HG03135 (cell line): Measurements from ENCODE around the gene BAIAP3.
"Not testable (repeated sequence)": the region's sequence is repeated elsewhere in the genome, so short reads cannot be mapped to it uniquely, and the experiment has no call there.

Source experiments
- ATAC-seq: cut with Tn5 transposase; IDR thresholded peaks from one replicate; pipeline ENCODE4 v1.9.1; 2021; ENCODE audit warnings: mild to moderate bottlenecking, moderate library complexity; ENCODE audit not compliant: unreplicated experiment

BAIAP3 gene, protein sequence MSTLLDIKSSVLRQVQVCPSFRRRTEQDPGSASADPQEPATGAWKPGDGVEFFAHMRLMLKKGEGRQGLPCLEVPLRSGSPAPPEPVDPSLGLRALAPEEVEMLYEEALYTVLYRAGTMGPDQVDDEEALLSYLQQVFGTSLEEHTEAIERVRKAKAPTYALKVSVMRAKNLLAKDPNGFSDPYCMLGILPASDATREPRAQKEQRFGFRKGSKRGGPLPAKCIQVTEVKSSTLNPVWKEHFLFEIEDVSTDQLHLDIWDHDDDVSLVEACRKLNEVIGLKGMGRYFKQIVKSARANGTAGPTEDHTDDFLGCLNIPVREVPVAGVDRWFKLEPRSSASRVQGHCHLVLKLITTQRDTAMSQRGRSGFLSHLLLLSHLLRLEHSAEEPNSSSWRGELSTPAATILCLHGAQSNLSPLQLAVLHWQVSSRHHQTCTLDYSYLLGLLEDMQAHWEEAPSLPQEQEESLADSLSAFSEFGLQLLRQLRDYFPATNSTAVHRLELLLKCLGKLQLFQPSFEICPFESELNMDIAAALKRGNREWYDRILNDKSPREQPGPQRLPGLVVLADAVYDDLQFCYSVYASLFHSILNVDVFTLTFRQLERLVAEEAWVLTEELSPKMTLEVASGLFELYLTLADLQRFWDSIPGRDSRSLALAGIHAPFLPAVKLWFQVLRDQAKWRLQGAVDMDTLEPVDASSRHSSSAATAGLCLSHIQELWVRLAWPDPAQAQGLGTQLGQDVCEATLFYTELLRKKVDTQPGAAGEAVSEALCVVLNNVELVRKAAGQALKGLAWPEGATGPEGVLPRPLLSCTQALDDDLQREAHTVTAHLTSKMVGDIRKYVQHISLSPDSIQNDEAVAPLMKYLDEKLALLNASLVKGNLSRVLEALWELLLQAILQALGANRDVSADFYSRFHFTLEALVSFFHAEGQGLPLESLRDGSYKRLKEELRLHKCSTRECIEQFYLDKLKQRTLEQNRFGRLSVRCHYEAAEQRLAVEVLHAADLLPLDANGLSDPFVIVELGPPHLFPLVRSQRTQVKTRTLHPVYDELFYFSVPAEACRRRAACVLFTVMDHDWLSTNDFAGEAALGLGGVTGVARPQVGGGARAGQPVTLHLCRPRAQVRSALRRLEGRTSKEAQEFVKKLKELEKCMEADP

DNA sequence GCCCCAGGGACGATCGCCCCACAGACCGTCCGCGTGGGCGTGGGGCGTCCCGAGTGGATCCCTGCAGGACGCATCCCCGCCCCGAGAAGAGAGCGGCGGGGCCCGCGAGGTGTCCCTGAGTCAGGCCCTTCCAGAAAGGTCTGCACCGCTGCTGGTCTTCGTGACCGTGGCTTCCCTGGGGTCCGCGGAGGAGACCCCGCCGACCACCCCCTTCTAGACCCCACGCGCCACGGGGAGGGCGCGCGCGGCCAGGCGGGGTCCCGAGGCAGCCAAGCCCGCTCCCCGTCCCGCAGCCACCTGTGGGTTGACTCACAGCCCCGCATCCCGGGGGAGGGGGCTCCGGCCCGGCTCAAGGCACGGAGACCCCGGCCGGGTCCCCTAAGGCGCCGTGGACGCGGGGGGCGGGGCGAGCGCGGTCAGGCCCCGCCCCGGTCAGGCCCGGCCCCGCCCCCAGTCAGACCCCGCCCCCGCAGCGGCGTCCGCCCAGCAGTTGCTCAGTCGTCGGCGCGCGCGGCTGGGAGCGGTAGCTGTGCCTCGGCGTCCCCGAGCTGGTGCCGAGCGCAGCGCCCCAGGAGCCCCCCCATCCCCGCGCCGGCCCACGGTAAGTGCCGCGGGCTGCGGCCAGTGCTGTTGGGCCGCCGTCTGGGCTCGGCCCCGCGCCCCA is at the start of gene BAIAP3:
BAIAP3 (plus strand) TSS at position 497 of the 664 bp plus-strand sequence. CDS start 4,905 bp downstream, outside the sequence.
- no peak for ATAC-seq

DNA sequence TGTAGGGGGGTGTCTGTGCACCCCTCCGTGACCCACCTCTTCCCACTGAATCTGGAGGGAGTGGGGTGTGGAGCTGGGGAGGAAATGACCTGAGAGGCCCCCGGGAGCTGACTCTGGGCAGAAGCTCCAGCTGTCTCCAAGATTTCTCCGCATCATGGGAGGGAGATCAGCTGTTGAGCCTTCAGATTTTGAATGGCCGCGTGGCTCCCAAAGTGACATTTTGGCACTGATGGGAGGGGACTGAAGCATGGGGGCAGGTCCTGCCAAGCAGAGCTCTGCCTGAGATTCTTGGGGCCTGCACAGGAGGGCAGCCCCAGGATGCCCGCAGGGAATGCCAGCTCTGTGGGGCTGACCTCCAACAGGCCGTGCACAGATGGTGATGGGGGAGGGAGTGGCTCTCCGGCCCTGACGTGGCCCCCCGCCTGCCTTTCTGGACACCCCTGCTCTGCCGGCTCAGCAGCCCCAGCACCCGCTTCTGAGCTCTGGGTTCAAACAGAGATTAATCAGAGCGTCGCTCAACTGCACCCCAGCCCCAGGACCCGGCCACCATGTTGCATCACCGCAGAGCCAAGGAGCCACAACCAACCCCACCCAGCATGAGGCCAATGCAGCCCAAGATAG is 49.3 kb upstream of the BAIAP3 start:
- no peak for ATAC-seq

DNA sequence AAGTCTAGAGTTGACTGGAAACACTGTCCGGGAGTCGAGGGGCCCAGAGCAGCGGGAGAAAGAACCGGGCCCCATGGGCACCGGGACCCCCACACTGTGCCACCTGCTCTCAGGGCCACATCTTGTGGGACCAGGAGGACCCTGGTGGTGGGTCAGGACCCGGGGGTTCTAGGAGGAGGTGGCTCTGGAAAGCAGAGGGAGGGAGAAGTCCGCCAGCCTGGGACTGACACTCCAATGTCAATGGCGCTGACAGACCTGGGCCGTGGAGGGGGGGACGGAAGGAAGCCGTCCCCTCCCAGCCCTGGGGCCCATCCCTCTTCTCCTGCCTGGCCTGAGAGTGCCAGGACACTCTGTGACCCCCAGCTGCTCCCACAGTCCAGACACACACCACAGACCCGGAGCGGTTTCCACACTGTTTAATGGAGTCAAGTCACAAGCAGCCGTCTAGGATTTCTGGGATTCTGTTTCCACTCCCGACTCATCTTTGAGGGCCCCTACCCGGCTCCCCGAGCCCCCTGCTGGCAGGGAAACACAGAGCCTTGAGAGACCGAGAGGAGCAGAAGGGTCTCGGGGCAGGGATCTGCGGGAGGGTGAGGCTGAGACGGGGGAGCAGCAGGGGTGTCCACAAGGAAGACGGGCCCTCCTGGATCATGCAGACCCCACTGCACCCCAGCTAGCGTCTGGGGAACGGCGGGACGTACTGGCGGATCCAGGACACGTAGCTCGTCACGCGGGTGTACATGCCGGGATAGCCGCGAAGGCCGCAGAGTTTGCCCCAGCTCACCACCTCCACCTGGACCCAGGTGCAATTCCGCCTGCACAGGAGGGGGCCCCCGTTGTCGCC is 47.6 kb upstream of the BAIAP3 start:
- ATAC-seq, result no peak

DNA sequence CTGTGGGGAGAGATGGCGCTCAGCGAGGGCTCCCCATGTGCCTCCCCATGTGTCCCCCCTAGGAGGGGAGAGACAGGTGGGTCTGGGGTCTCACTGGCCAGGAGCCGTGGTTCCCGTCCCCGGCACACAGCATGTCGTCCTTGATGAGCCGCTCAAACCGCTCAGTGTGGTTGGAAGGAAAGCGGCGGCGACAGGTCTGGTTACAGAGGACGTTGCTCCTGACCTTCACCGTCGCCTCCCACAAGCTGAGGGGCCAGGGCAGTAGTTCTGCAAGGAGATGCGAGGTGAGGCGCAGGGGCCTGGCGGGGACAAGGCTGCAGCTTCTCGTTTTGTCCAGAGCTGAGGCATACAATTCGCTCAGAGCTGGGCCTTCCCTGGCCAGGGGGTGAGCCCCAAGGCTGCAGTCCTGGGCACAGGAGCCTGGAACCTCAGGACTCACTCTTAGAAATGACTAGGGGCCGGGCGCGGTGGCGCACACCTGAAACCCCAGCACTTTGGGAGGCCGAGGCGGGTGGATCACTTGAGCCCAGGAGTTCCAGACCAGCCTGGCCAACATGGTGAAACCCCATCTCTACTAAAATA is 46.8 kb upstream of the BAIAP3 start:
- ATAC-seq, result no peak

DNA sequence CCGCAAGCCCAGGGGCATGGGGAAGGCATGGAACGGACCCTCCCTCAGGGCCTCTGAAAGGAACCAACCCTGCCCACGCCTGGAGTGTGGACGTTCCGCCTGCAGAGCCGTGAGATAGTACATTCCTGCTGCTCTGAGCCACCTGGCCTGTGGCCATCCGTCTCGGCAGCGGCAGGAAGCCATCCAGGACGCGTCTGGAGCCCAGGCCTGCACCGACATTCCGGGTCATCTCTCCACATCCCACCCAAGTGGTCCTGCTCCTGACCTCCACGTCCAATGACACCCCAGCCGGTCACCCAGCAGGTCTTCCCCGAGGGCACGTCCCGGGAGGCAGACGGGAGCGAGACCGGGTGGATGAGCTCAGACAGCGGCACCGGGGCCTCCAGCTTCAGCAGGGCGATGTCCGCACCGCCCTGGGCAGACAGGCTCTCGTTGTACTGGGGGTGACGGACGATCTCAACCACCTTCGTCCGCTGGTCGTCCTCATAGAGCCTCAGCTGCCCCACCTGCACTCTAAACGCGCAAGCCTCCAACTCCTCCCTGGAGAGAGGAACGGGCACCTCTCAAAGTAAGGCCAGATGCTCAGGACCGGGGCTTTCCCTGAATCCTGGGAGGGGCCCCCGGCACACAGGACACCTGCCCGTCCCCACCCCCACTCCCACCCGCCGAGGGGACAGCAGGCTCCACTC is 45.3 kb upstream of the BAIAP3 start:
- no peak for ATAC-seq

DNA sequence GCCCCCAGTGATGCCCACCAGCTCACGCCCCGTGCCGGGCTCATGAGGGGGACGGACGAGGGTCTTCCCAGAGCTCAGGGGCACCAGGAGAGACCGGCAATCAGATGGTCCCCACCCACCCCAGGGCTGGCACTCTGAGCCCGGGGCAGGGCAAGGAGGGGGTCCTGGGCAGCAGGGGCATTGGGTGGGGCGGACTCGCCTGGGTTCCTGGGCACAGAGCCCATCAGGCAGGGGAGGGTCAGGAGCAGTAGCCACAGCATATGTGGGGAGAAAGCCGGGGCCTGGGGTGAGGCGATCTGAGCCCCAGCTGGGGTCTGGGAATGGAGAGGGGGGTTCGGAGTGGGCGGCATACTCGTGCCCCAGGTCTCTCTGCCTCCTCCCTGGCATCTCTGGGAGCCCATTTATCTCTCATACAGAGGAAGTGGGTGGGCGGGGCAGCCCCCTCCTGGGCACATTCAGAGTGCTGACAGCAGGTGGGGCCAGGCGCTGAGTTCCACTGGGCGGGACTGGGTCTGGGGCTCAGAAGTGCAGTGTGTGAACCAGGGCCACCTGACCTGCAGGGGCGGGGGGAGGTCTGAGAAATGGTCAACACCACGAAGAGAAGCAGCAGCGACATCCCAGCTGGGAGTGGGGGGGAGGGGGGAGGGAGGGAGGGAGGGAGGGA is 44.5 kb upstream of the BAIAP3 start:
- ATAC-seq, result no peak

DNA sequence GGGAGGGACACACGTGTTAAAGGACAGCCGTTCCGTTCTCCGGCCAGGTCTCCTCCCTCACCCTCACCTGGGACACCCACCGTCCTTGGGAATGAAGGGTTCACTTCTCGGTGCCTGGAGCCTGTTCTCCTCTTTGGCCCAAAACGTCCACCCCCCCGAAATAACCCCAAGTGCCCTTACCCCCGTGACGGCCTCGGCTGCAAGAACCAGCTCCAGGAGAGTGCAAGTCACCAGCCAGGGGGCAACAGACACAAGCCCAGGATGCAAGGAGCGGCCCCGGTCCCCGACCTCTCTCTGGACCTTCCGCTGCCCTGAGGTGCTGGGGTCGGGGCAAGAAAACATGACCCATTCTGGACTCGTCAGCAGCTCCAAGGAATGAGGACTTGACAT is 44.0 kb upstream of the BAIAP3 start:
- no peak for ATAC-seq

DNA sequence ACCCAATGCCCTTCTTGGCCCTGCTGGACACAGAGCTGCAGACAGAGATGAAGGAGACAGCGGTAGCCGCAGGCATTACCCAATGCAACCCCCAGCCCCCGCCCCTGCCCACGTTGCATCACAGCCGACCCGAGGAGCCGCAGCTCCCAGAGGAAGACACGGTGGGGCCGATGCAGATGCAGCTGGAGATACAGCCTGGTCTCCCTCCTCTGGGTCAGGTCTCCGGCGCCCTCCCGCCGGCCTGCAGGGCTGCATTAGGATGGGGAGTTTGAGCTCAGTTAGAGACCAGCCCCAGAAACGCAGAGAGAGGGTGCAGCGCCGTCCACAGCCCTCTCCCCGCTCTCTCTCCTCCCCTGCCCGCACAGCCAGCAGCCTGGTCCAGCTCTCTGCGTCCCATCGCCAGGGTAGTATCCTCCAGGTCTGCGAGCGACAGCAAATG is 43.4 kb upstream of the BAIAP3 start:
- ATAC-seq, result no peak

DNA sequence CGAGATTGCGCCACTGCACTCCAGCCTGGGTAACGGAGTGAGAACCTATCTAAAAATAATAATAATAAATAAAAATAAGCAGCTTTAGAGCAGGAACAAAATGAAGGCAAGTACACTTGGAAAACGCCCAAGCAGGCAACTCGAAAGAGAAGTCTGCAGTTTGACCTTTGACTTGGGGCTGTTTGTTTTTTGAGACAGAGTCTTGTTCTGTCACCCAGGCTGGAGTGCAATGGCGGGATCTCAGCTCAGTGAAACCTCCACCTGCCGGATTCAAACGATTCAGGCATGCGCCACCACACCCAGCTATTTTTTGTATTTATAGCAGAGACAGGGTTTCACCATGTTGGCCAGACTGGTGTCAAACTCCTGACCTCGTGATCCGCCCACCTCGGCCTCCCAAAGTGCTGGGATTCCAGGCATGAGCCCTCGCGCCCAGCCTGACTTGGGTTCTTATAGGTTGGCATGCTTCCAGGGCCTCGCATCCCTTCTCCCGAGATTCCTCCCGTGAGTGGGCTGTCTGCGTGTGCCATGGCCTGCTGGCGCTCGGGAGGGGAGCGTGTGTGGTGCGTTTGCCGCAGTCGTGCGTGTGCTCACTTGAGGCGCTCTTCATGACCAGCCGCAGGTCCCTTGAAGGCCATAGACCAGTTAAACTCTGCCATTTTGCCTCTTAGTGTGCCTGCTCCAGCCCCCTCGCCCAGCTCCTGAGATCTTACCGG is 42.4 kb upstream of the BAIAP3 start:
- ATAC-seq, result no peak

DNA sequence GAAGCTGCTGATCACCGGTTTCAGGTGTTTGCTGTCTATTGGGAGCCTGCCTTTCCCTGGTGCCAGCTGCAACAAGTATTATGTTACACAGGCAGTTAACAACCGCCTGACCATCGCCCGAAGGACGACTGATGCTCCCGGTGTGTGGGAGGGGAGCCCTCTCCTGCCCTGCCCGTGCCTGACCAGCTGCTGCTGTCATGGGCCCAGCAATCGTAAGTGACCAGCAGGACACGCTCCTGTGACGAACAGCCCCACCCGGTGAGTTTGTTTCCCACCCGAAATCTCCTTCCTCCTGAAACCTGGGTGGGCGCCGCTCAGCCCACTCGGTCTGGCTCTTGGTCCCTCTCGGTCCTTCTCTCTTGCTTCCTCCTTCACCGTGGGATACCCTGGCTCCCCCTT is 41.9 kb upstream of the BAIAP3 start:
- no peak for ATAC-seq

DNA sequence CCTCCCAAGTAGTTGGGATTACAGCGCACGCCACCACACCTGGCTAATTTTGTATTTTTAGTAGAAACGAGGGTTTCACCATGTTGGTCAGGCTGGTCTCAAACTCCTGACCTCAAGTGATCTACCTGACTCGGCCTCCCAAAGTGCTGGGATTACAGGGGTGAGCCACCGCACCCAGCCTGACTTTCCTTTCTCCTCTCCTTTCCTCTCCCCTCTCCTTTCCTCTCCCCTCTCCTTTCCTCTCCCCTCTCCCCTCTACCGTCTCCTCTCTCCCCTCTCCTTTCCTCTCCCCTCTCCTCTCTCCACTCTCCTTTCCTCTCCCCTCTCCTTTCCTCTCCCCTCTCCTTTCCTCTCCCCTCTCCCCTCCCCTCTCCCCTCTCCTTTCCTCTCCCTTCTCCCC is 41.2 kb upstream of the BAIAP3 start:
- not testable (repeated sequence) for ATAC-seq

DNA sequence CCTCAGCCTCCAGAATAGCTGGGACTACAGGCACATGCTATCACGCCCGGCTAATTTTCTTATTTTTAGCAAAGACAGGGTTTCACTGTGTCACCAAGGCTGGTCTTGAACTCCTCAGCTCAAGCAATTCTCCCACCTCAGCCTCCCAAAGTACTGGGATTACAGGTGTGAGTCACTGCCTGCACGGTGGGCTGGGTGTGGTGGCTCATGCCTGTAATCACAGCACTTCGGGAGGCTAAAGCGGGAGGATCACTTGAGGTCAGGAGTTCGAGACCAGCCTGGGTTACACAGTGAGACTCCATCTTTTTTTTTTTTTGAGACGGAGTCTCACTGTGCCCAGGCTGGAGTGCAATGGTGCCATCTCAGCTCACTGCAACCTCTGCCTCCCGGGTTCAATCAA is 40.6 kb upstream of the BAIAP3 start:
- ATAC-seq, result not testable (repeated sequence)

DNA sequence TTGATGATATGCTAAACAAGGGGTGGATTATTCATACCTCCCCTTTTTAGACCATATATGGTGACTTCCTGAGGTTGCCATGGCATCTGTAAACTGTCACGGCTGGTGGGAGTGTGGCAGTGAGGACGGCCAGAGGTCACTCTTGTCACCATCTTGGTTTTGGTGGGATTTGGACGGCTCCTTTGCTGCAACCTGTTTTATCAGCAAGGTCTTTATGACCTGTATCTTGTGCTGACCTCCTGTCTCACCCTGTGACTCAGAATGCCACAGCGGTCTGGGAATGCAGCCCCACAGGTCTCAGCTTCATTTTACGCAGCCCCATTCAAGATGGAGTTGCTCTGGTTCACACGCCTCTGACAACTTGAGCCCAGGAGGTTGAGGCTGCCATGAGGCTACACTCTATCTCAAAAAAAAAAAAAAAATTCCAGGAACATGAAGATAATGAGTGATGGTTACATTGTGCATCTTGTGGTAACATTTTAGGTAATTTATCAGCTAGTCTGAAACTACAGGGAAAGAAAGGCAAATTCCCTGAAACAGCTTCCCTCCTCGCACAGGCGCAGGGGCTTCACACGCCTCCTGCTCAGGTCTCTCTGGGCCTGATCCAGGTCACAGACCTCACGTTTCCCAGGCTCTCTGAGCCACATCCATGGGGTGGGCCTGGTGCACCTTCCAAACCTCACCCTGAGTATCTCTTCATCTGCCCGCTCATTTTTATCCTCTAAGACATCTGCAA is 39.4 kb upstream of the BAIAP3 start:
- ATAC-seq, result no peak

DNA sequence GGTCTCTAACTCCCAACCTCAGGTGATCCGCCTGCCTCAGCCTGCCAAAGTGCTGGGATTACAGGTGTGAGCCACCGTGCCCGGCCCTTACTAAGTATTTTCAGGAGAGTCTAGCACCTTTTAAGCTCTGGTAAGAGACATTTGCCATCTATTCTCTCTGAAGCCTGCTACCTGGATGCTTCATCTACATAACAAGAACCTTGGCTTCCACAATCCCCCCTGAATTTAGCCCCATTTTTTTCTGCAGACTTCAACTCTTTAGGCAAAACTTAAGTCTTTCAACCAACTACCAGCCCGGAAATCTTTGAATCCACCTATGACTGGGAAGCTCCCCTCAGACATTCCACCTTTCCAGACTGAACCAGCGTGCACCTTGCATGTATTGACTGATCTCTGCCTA is 38.0 kb upstream of the BAIAP3 start:
- ATAC-seq, result no peak

DNA sequence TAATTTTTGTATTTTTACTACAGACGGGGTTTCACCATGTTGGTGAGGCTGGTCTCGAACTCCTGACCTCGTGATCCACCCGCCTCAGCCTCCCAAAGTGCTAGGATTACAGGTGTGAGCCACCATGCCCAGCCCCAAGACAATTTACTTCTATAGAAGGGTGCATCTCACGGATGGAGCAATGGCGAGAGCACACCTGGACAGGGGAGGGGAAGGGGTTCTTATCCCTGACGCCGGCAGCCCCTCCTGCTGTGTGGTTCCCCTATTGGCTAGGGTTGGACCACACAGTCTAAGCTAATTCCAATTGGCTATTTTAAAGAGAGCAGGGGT is 36.8 kb upstream of the BAIAP3 start:
- ATAC-seq, result not testable (repeated sequence)

DNA sequence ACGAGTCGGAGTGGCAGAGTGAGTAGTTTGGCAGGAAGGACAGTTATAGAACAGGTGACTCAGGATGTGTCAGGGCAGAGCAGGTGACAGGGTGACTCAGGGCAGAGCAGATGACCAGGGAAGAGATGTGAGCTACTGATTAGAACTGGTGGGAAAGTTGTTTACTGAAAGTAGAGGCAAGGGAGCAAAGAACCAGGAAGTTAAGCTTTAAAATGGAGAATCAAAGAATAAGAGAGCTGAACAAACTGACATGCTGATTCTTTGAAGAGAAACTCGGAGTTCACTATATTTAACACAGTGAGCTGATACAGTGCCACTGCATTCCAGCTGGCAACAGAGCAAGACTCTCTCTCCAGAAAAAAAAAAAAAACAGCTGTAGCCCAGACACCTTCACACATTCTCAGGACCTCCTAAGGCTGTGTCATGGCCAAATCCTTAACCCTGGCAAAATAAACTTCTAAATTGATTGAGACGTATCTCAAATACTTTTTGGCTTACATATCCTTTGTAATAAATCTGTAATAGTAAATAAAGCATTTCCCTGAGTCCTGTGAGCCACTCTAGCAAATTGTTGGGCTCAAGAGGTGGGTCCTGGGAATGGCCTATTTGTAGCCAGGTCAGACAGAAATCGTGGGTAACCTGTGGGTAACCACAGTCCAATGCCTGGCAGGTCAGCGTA is 36.3 kb upstream of the BAIAP3 start:
- ATAC-seq, result no peak
